GM12878 (cell line): ENCODE measurements around the gene CRB3. TPM values are rescaled to one million over a fixed set of nuclear protein-coding genes. Genes with fewer than 3 reads are reported as not detected.

Experiments
- ATAC-seq: fragments of 200-7000 bp; cut with Tn5 transposase; 3 replicates; pipeline ENCODE4 v1.9.1; 2020; ENCODE audit warnings: mild to moderate bottlenecking, moderate library complexity
- BruUV-seq: library from RNA; stranded (reverse); fragments of 400-500 nt; replicated peaks from 2 replicates; lab custom pipeline; 2021; lab: Mats Ljungman, UMichigan
- CTCF ChIA-PET: fragments of 300-600 bp; sonication (Branson Sonifier 250); formaldehyde crosslinking; extraction: SDS; loops from one replicate; lab custom pipeline; 2021; ENCODE audit warnings: inconsistent platforms; lab: Yijun Ruan, JAX
- POLR2A ChIA-PET: fragments of 350-600 bp; formaldehyde crosslinking; extraction: SDS; loops from one replicate; lab custom pipeline; 2021; ENCODE audit warnings: inconsistent platforms; lab: Charles Lee
- RAD21 ChIA-PET: fragments of 300-600 bp; sonication (Branson Sonifier 250); formaldehyde crosslinking; loops from one replicate; lab custom pipeline; 2023; ENCODE audit warnings: antibody characterized with exemption; ENCODE audit not compliant: unreplicated experiment; lab: Charles Lee
- SMC1A ChIA-PET: fragments of 300-600 bp; sonication (Branson Sonifier 250); formaldehyde crosslinking; loops from one replicate; lab custom pipeline; 2023; ENCODE audit not compliant: unreplicated experiment, uncharacterized antibody; lab: Charles Lee
- DNase-seq: peaks from one replicate; pipeline ENCODE4 v3.0.0-alpha.2; 2011; ENCODE audit warnings: low read depth, low spot score
- FAIRE-seq: peaks from 3 replicates; lab custom pipeline; 2011; peaks lifted over from hg19 to GRCh38; lab: Jason Lieb, UNC
- H2AFZ ChIP-seq: 2 replicates; pipeline ENCODE4 v1.6.0; 2011; ENCODE audit warnings: low read depth, low read length, control low read depth; ENCODE audit not compliant: control insufficient read depth
- H3K27ac ChIP-seq: 2 replicates; pipeline ENCODE4 v1.5.1; 2011; ENCODE audit warnings: control low read depth; ENCODE audit not compliant: control insufficient read depth, insufficient read depth
- H3K27me3 ChIP-seq, 2 experiments: replicated peaks in 1 of 2; 2 replicates each; pipeline versions ENCODE4 v1.6.0 to v1.6.1; 2011; ENCODE audit warnings: low read length in 1 of 2; ENCODE audit not compliant: control insufficient read depth in 2 of 2, insufficient read depth in 2 of 2
- H3K36me3 ChIP-seq, 2 experiments: 2 replicates each; pipeline ENCODE4 v1.5.1; 2011; ENCODE audit warnings: low read length in 1 of 2; ENCODE audit not compliant: control insufficient read depth in 2 of 2, insufficient read depth in 2 of 2
- H3K4me1 ChIP-seq: 2 replicates; pipeline ENCODE4 v1.6.1; 2011; ENCODE audit warnings: mild to moderate bottlenecking, low read length, moderate library complexity, mixed read lengths; ENCODE audit not compliant: control insufficient read depth, insufficient read depth
- H3K4me2 ChIP-seq: 2 replicates; pipeline ENCODE4 v1.6.0; 2011; ENCODE audit warnings: control low read depth; ENCODE audit not compliant: control insufficient read depth, insufficient read depth
- H3K4me3 ChIP-seq: fragments of 200-600 bp; sonication (generic); 2 replicates; pipeline ENCODE4 v1.5.1; 2016
- H3K79me2 ChIP-seq: 2 replicates; pipeline ENCODE4 v1.6.0; 2011; ENCODE audit warnings: low read length; ENCODE audit not compliant: control insufficient read depth, insufficient read depth
- H3K9ac ChIP-seq: 2 replicates; pipeline ENCODE4 v1.8.0; 2011; ENCODE audit warnings: low read length, control low read depth, mixed read lengths; ENCODE audit not compliant: control insufficient read depth, insufficient read depth
- H3K9me3 ChIP-seq: replicated peaks from 3 replicates; pipeline ENCODE4 v1.5.1; 2011; ENCODE audit warnings: mild to moderate bottlenecking, low read length; ENCODE audit not compliant: control insufficient read depth, insufficient read depth
- H4K20me1 ChIP-seq: 2 replicates; pipeline ENCODE4 v1.6.0; 2011; ENCODE audit not compliant: control insufficient read depth, insufficient read depth
- CBX5 ChIP-seq: sonication (generic); IDR thresholded peaks from 2 replicates; pipeline ENCODE4 v1.6.1; 2016; ENCODE audit warnings: low read depth, moderate library complexity, mild to moderate bottlenecking, inconsistent platforms
- IKZF1 ChIP-seq: fragments of 450-650 bp; conservative IDR thresholded peaks from 2 replicates; pipeline ENCODE4 v1.6.1; 2017; ENCODE audit warnings: antibody characterized with exemption, mild to moderate bottlenecking
- POLR2A ChIP-seq: IDR thresholded peaks from 2 replicates; pipeline ENCODE4 v1.6.1; 2011; ENCODE audit warnings: low read depth, mild to moderate bottlenecking, low read length
- POLR2AphosphoS2 ChIP-seq: IDR thresholded peaks from 2 replicates; pipeline ENCODE4 v1.6.1; 2011; ENCODE audit warnings: low read depth, mild to moderate bottlenecking, low read length, improper control_type of control experiment, moderate library complexity
- RAD51 ChIP-seq: fragments of 450-650 bp; IDR thresholded peaks from 2 replicates; pipeline ENCODE4 v1.6.1; 2016; ENCODE audit warnings: moderate library complexity, mild to moderate bottlenecking, inconsistent platforms
- RUNX3 ChIP-seq: IDR thresholded peaks from 2 replicates; pipeline ENCODE4 v1.6.1; 2012; ENCODE audit warnings: low read length, inconsistent platforms
- ZBTB40 ChIP-seq: fragments of 450-650 bp; IDR thresholded peaks from 2 replicates; pipeline ENCODE4 v1.6.1; 2016; ENCODE audit warnings: mild to moderate bottlenecking, moderate library complexity, borderline replicate concordance
- WGBS: methylation state at CpG from one replicate; pipeline ENCODE4 v1.1.6; 2016; ENCODE audit warnings: low lambda C conversion rate; ENCODE audit not compliant: insufficient replicate concordance, insufficient coverage; ENCODE audit errors: missing lambda C conversion rate; 5-methylcytosine and 5-hydroxymethylcytosine counted together
- in situ Hi-C: fragments of 300-500 bp; cut with MboI; formaldehyde crosslinking; loops from 9 replicates; pipeline ENCODE4 v1.14.3; 2018; ENCODE audit warnings: mixed read lengths
- intact Hi-C: fragments of 100-400 bp; cut with micrococcal nuclease; formaldehyde crosslinking; loops from one replicate; pipeline ENCODE4 v1.14.2; 2022; ENCODE audit not compliant: unreplicated experiment
- polyA plus RNA-seq, 11 experiments: library from polyadenylated mRNA; depleted of rRNA in 4 of 11; unstranded in 6 of 11; stranded (reverse) in 5 of 11; fragments of >200 nt; fragmentation: Nextera tagmentation in 4 of 11; fragmentation: Illumina TruSeq in 1 of 11; extraction: Ambion mirVana in 4 of 11; extraction: Trizol in 1 of 11; gene quantifications; 1 replicate in 1 of 11; 2 replicates in 10 of 11; pipeline versions ENCODE4 v1.2.1 to v1.2.3, GENCODE V29; 2011 to 2016; ENCODE audit warnings: inconsistent platforms in 2 of 11, missing spikeins in 2 of 11, low read depth in 1 of 11
- total RNA-seq, 4 experiments: library from RNA; depleted of rRNA in 3 of 4; stranded (reverse); fragments of >200 nt in 3 of 4; fragmentation: Illumina TruSeq in 1 of 4; extraction: Trizol in 1 of 4; gene quantifications; 2 replicates each; pipeline versions ENCODE4 v1.2.1 to v1.2.3, GENCODE V29; 2013 to 2021

Gene CRB3
- total and polyA plus RNA-seq, 10 of the 15 experiments (the other 5 are each of a cell fraction or from before 2014, with no cell fraction given), result 0.11 to 1.9 (median 0.98) TPM; not detected in 1

- H3K4me1 ChIP-seq, result no peaks in the 10 kb centered on the region
- WGBS, result 88% methylated on average over 18 of the region's 21 CpGs
- H4K20me1 ChIP-seq, result no peaks in the 10 kb centered on the region
- in situ Hi-C loops, result no loop called here
- BruUV-seq, result no TSS peak
- CTCF ChIA-PET, result interaction anchor here (1.4 kb wide), 1 partner anchor 15 kb away, joined by 5 read pairs; the partner anchor contains the start of gene DENND1C
- no peak for TF ChIP-seq RUNX3
- TF ChIP-seq CBX5, result no peak
- TF ChIP-seq POLR2A, result peak; percentile 69
- TF ChIP-seq RAD51, result no peak
- no peak for TF ChIP-seq ZBTB40
- 0 out of 2 replicates have a peak, but pooled peaks have one; percentile 7 for TF ChIP-seq POLR2AphosphoS2
- TF ChIP-seq IKZF1, result no peak
- TF ChIP-seq, all 136 proteins: peak for 2
- Histone ChIP-seq H3K27ac (no peak overlapping the region), H3K4me3 (no peak overlapping the region), H3K27me3 (no peaks in the 10 kb centered on the region), H3K9me3 (no peaks in the 10 kb centered on the region), H2AFZ (no peak overlapping the region), H3K79me2 (no peaks in the 10 kb centered on the region), H3K36me3 (no peaks in the 10 kb centered on the region; a peak in 2 of 4 replicates), H3K4me2 (no peak overlapping the region), H3K9ac (no peak overlapping the region)
- DNase-seq, result no peak
- no peak; the same call in 2 of the 3 replicates for ATAC-seq
- FAIRE-seq, result no peak
- intact Hi-C loops, result no loop called here
- ChIA-PET SMC1A (no interaction called here), POLR2A (interaction anchor here (1.0 kb wide), 1 partner anchor 12 kb away, joined by 3 read pairs; no protein-coding TSS in a partner anchor), RAD21 (interaction anchor here (1.7 kb wide), 1 partner anchor 14 kb away, joined by 8 read pairs; the partner anchor contains the start of gene DENND1C)
Measured at GRCh38 chr19:6466526-6467248, 2.6 kb downstream of the CRB3 start.
